Measurements from ENCODE around the gene CEBPB.

CEBPB gene

DNA sequence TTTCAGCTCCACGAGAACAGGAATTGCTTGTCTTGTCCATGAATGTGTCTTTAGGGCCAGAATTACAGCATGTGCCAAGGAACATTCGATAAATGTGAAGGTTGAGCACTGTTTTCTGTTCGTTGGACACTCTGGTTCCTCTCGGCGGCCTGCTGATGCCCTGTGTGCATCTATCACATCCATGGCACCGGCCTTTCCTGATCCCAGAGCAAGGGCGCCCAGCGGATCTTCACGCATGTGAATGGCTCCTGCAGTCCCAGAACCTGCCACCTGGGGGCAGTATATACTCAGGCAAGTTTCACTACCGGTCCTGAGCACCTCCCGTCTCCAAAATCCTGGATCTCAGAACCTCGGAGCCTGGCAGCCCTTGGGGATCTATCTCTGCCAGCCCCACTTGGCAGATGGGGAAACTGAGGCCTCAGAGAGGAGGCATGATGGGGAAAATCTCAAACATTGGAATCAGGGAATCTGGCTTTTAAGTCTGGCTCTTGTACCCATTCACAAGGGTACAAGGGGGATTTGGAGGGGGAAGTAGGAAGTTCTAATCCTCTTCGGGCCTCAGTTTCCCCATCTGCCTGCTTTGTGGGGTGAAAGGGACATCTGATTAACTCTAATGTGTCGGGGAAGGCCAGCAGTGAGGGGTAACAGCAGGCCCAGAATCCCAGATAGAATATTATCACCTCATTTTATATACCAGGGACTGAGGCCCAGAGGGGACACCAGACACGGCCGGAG, 4.3 kb upstream of the CEBPB start:
- TF ChIP-seq GATA3 (IDR thresholded peaks at IDR 0.05; ENCODE audit: low read depth, low read length), result no peak

GRCh38 chr20:50186987-50187402, 3.6 kb upstream of the CEBPB start:
- no peak for TF ChIP-seq GATA3 (IDR thresholded peaks at IDR 0.05; ENCODE audit: low read depth, low read length)
- TF ChIP-seq GATA2 (IDR thresholded peaks at IDR 0.05; ENCODE audit: low read depth, low read length), result no peak

GRCh38 chr20:50187403-50188051, 3.1 kb upstream of the CEBPB start:
- TF ChIP-seq GATA2 (IDR thresholded peaks at IDR 0.05; ENCODE audit: low read depth, low read length) (no peak), GATA3 (IDR thresholded peaks at IDR 0.05; ENCODE audit: low read depth, low read length) (no peak)

DNA sequence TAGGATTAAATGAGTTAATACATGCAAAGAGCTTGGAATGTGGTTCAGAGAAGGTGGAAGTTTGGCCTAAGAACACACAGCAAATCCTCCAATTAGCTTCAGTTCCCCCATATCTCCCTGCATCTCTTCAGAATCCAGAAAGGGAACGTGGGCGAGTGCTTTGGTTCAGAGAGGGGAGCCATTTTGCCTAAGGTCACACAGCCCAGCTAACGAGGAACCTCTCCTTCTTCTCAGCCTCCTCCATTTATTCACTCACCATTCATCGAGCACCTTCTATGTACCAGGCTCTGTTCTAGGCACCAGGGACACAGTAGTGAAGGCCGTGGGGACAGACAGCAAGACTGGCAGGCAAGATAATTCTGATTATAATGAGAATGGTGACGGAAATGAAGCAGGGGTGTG, 2.3 kb upstream of the CEBPB start:
- no peak for TF ChIP-seq GATA3 (IDR thresholded peaks at IDR 0.05; ENCODE audit: low read depth, low read length)
- no peak for TF ChIP-seq GATA2 (IDR thresholded peaks at IDR 0.05; ENCODE audit: low read depth, low read length)

- TF ChIP-seq GATA2 (IDR thresholded peaks at IDR 0.05; ENCODE audit: low read depth, low read length) (no peak), GATA3 (IDR thresholded peaks at IDR 0.05; ENCODE audit: low read depth, low read length) (no peak)
Measured at GRCh38 chr20:50188879-50189680, 1.6 kb upstream of the CEBPB start.

DNA sequence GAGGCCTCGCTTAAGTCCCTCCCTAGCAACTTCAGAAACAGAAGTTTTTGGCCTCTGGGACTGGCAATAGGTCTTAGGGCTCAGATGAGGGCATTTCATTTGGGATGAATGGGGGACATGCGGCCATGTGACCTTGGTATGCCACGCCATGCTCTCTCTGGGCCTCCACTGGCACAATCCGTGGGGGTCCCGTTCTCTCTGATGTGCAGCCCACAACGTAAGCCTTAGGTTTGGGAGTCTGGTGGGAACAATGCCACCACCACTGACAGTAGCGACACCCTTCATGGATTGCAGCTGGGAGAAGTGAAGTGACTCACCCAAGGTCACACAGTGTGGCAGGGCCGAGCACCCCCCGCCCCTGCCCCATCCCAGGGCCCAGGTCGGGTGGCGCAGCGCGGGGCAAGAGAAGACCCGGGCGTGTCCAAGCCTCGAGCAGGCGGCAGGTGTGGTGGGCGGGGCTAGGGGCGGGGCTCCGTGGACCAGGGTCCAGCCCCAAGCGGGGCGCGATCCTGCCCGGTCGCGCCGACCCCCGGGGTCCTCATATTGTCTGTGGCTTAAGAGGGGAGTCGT, 864 bp upstream of the CEBPB start:
- no peak for TF ChIP-seq GATA3 (IDR thresholded peaks at IDR 0.05; ENCODE audit: low read depth, low read length)
- TF ChIP-seq GATA2 (IDR thresholded peaks at IDR 0.05; ENCODE audit: low read depth, low read length), result no peak

GRCh38 chr20:50191065-50191543, 474 bp downstream of the CEBPB start:
- TF ChIP-seq GATA2 (IDR thresholded peaks at IDR 0.05; ENCODE audit: low read depth, low read length) (no peak), GATA3 (IDR thresholded peaks at IDR 0.05; ENCODE audit: low read depth, low read length) (no peak)

- TF ChIP-seq GATA2 (IDR thresholded peaks at IDR 0.05; ENCODE audit: low read depth, low read length), result no peak
- TF ChIP-seq GATA3 (IDR thresholded peaks at IDR 0.05; ENCODE audit: low read depth, low read length), result no peak
Measured at GRCh38 chr20:50191544-50192363, 1.1 kb downstream of the CEBPB start.

GRCh38 chr20:50192364-50193198, 2.0 kb downstream of the CEBPB start:
- TF ChIP-seq GATA3 (IDR thresholded peaks at IDR 0.05; ENCODE audit: low read depth, low read length) (no peak), GATA2 (IDR thresholded peaks at IDR 0.05; ENCODE audit: low read depth, low read length) (peak; percentile 64; the same call in 1 of the 2 replicates)

- TF ChIP-seq GATA3 (IDR thresholded peaks at IDR 0.05; ENCODE audit: low read depth, low read length) (no peak), GATA2 (IDR thresholded peaks at IDR 0.05; ENCODE audit: low read depth, low read length) (no peak)
Measured at GRCh38 chr20:50193199-50193835, 2.7 kb downstream of the CEBPB start.

DNA sequence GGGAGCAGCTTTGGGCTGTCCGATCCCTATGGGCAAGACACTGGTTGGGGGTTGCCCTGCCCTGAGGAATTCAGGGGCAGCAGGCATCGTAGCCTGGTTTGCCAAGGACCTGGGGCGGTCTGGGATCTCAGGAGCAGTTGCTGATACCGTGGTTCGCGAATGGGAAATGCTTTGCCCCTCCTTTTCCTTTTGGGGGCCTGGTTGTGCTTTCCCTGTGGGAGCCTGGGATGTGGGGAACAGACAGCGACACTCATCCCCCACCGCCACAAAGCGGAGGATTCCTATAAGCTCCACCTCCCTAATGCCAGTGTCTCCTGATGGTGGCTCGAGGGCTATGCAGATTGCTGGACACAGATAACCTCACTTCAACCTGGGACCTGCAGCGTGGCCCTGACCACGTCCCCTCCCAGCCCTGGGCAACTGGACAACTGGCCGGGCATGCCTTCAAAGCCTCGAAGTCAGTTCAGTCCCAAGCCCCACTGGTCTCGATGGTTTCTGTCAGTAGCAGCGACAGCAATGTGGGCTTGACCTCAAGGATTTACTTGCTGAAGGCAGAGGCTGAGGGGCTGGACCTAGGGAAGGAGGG, 3.3 kb downstream of the CEBPB start:
- no peak for TF ChIP-seq GATA3 (IDR thresholded peaks at IDR 0.05; ENCODE audit: low read depth, low read length)
- peak; percentile 29; the same call in 1 of the 2 replicates for TF ChIP-seq GATA2 (IDR thresholded peaks at IDR 0.05; ENCODE audit: low read depth, low read length)

- TF ChIP-seq GATA2 (IDR thresholded peaks at IDR 0.05; ENCODE audit: low read depth, low read length) (no peak), GATA3 (IDR thresholded peaks at IDR 0.05; ENCODE audit: low read depth, low read length) (no peak)
Measured at GRCh38 chr20:50194422-50194830, 3.8 kb downstream of the CEBPB start.

Measured in SH-SY5Y (cell line).